SU-DHL-6 (cell line): ENCODE results near the gene ANKS1B.

Experiments
- CTCF ChIP-seq: fragments of 200-600 bp; sonication (generic); IDR thresholded peaks from one replicate; pipeline ENCODE4 v1.5.1; 2017; ENCODE audit warnings: antibody characterized with exemption, mild to moderate bottlenecking, low read length, moderate library complexity; ENCODE audit not compliant: insufficient read depth, poor library complexity, severe bottlenecking
- EZH2phosphoT487 ChIP-seq: fragments of 200-600 bp; sonication (generic), shearing (Covaris generic); conservative IDR thresholded peaks from 2 replicates; pipeline ENCODE4 v1.6.1; 2018; ENCODE audit warnings: mild to moderate bottlenecking, antibody characterized with exemption, low read length, moderate library complexity, mixed read lengths

- TF ChIP-seq CTCF (no peak), EZH2phosphoT487 (no peak)
Observed at GRCh38 chr12:98758331-98758730, 1226.4 kb downstream of the ANKS1B start.
